K562 (cell line): ENCODE results near the gene TENT4B. TPM values are rescaled to one million over a fixed set of nuclear protein-coding genes. Genes with fewer than 3 reads are reported as not detected.

Experiments used
- ATAC-seq: fragments of 200-7000 bp; cut with Tn5 transposase; 3 replicates; pipeline ENCODE4 v1.9.1; 2020; ENCODE audit warnings: moderate library complexity
- BruUV-seq: library from RNA; stranded (reverse); fragments of 400-500 nt; replicated peaks from 2 replicates; lab custom pipeline; 2021; lab: Mats Ljungman, UMichigan
- CTCF ChIA-PET: fragments of 300-600 bp; formaldehyde crosslinking; extraction: SDS; loops from one replicate; lab custom pipeline; 2021; ENCODE audit warnings: low intra/inter-chr PET ratio; lab: Yijun Ruan, JAX
- POLR2A ChIA-PET: fragments of 300-600, 350-650 bp; sonication (Branson Sonifier 250); formaldehyde crosslinking; extraction: SDS; loops from one replicate; lab custom pipeline; 2021; ENCODE audit warnings: antibody characterized with exemption, inconsistent platforms; lab: Yijun Ruan, JAX
- DNase-seq, 4 experiments: peaks; one replicate each; pipeline versions ENCODE4 v3.0.0 to v3.0.0-alpha.2; 2011 to 2018; ENCODE audit warnings: low spot score in 3 of 4, mixed read lengths in 3 of 4; ENCODE audit errors: extremely low read depth in 1 of 4
- FAIRE-seq: peaks from 2 replicates; lab custom pipeline; 2011; peaks lifted over from hg19 to GRCh38; lab: Jason Lieb, UNC
- H2AFZ ChIP-seq: 2 replicates; pipeline ENCODE4 v1.6.0; 2011; ENCODE audit warnings: low read depth, low read length, control low read depth, inconsistent platforms
- H3K27ac ChIP-seq: fragments of 200-600 bp; 3 replicates; pipeline ENCODE4 v1.8.0; 2011; ENCODE audit warnings: low read depth, mild to moderate bottlenecking, control low read depth, inconsistent platforms, low read length, moderate library complexity, mixed read lengths; ENCODE audit errors: extremely low read depth
- H3K27me3 ChIP-seq, 2 experiments: fragments of 300-600 bp in 1 of 2; 2 replicates in 1 of 2; 3 replicates in 1 of 2; pipeline versions ENCODE4 v1.6.0 to v1.8.0; 2011; ENCODE audit warnings: inconsistent platforms in 2 of 2, low read length in 2 of 2, mild to moderate bottlenecking in 1 of 2, mixed read lengths in 1 of 2, moderate library complexity in 1 of 2; ENCODE audit not compliant: control insufficient read depth in 2 of 2, insufficient read depth in 2 of 2
- H3K36me3 ChIP-seq: fragments of 300-600 bp; 3 replicates; pipeline ENCODE4 v1.8.0; 2011; ENCODE audit warnings: mild to moderate bottlenecking, low read length, inconsistent platforms; ENCODE audit not compliant: control insufficient read depth, insufficient read depth
- H3K4me1 ChIP-seq, 2 experiments: fragments of 200-600 bp in 1 of 2; replicated peaks in 1 of 2; 2 replicates in 1 of 2; 3 replicates in 1 of 2; pipeline versions ENCODE4 v1.5.1 to v1.8.0; 2011; ENCODE audit warnings: inconsistent platforms in 2 of 2, low read length in 2 of 2, mild to moderate bottlenecking in 1 of 2, mixed read lengths in 1 of 2, moderate library complexity in 1 of 2; ENCODE audit not compliant: control insufficient read depth in 2 of 2, insufficient read depth in 2 of 2
- H3K4me2 ChIP-seq: 2 replicates; pipeline ENCODE4 v1.6.1; 2011; ENCODE audit warnings: low read length, control low read depth, inconsistent platforms, mixed read lengths; ENCODE audit not compliant: insufficient read depth
- H3K4me3 ChIP-seq: fragments of 200-600 bp; sonication (generic), shearing (Covaris generic); 2 replicates; pipeline ENCODE4 v1.5.1; 2016; ENCODE audit warnings: control low read depth, inconsistent platforms
- H3K79me2 ChIP-seq: fragments of 200-600 bp; 3 replicates; pipeline ENCODE4 v1.8.0; 2011; ENCODE audit warnings: low read length, inconsistent platforms; ENCODE audit not compliant: control insufficient read depth, insufficient read depth
- H3K9ac ChIP-seq, 2 experiments: 2 replicates each; pipeline versions ENCODE4 v1.6.0 to v1.6.1; 2011; ENCODE audit warnings: low read depth in 2 of 2, low read length in 2 of 2, control low read depth in 1 of 2, inconsistent platforms in 1 of 2, mild to moderate bottlenecking in 1 of 2, mixed read lengths in 1 of 2; ENCODE audit not compliant: insufficient read depth in 1 of 2
- H3K9me1 ChIP-seq: one replicate; pipeline ENCODE4 v1.6.0; 2011; ENCODE audit warnings: inconsistent platforms, mild to moderate bottlenecking, low read length, moderate library complexity; ENCODE audit not compliant: control insufficient read depth, insufficient read depth
- H3K9me3 ChIP-seq: replicated peaks from 2 replicates; pipeline ENCODE4 v1.5.1; 2011; ENCODE audit warnings: low read depth, low read length, inconsistent platforms; ENCODE audit not compliant: control insufficient read depth, insufficient read depth
- H4K20me1 ChIP-seq: replicated peaks from 2 replicates; pipeline ENCODE4 v1.6.1; 2011; ENCODE audit warnings: low read length, inconsistent platforms, mixed read lengths; ENCODE audit not compliant: control insufficient read depth, insufficient read depth
- BRCA1 ChIP-seq, 2 experiments: fragments of 450-650 bp in 1 of 2; sonication (generic) in 1 of 2; formaldehyde crosslinking in 1 of 2; IDR thresholded peaks; 2 replicates each; pipeline versions ENCODE4 v1.5.0 to v1.6.1; 2017 to 2020; ENCODE audit warnings: mild to moderate bottlenecking in 1 of 2, missing genetic modification reagents in 1 of 2
- FOXJ3 ChIP-seq: sonication (generic); formaldehyde crosslinking; IDR thresholded peaks from 2 replicates; pipeline ENCODE4 v1.4.0; 2020; ENCODE audit warnings: mild to moderate bottlenecking, missing genetic modification reagents
- HOXB6 ChIP-seq: fragments of 250-450 bp; sonication (Bioruptor Pico); IDR thresholded peaks from 2 replicates; pipeline ENCODE4 v1.5.1; 2022; ENCODE audit warnings: mild to moderate bottlenecking, borderline replicate concordance
- KLF10 ChIP-seq: fragments of 250-450 bp; sonication (Bioruptor Pico); IDR thresholded peaks from 2 replicates; pipeline ENCODE4 v1.6.1; 2021; ENCODE audit warnings: matching md5 sums
- LARP7 ChIP-seq: fragments of 450-650 bp; IDR thresholded peaks from 2 replicates; pipeline ENCODE4 v1.6.1; 2016
- MTF1 ChIP-seq: fragments of 250-450 bp; sonication (Bioruptor Pico); IDR thresholded peaks from 2 replicates; pipeline ENCODE4 v1.9.0; 2021; ENCODE audit warnings: moderate library complexity, mild to moderate bottlenecking, inconsistent platforms, borderline replicate concordance
- TCF3 ChIP-seq: sonication (generic); formaldehyde crosslinking; IDR thresholded peaks from 2 replicates; pipeline ENCODE4 v1.4.0; 2020; ENCODE audit warnings: mild to moderate bottlenecking, missing genetic modification reagents
- ZNF224 ChIP-seq: sonication (generic); formaldehyde crosslinking; IDR thresholded peaks from 2 replicates; pipeline ENCODE4 v1.8.0; 2022; ENCODE audit warnings: mild to moderate bottlenecking, missing genetic modification reagents
- WGBS: fragments of 100-300 bp; shearing (Covaris generic); methylation state at CpG from one replicate; pipeline ENCODE4 v1.1.6; 2016; ENCODE audit warnings: low coverage, mixed read lengths; ENCODE audit not compliant: insufficient coverage; ENCODE audit errors: missing lambda C conversion rate; 5-methylcytosine and 5-hydroxymethylcytosine counted together
- in situ Hi-C: fragments of 300-500 bp; cut with MboI; formaldehyde crosslinking; loops from 4 replicates; pipeline ENCODE4 v1.15.0; 2018; ENCODE audit warnings: inconsistent platforms, mixed read lengths
- intact Hi-C: fragments of 100-400 bp; cut with micrococcal nuclease; formaldehyde crosslinking; loops from 2 replicates; pipeline ENCODE4 v1.14.2; 2022
- polyA plus RNA-seq, 8 experiments: library from polyadenylated mRNA; depleted of rRNA in 4 of 8; stranded (reverse) in 5 of 8; unstranded in 3 of 8; fragments of >200 nt; fragmentation: Nextera tagmentation in 2 of 8; fragmentation: Illumina TruSeq in 1 of 8; extraction: Ambion mirVana in 2 of 8; extraction: Trizol in 1 of 8; gene quantifications; 2 replicates each; pipeline versions ENCODE4 v1.2.1 to v1.2.3, GENCODE V29; 2011 to 2014; ENCODE audit warnings: inconsistent platforms in 1 of 8, missing spikeins in 1 of 8
- total RNA-seq, 7 experiments: library from RNA; depleted of rRNA in 6 of 7; stranded (reverse); fragments of >200 nt in 6 of 7; fragmentation: Illumina TruSeq in 2 of 7; extraction: Trizol in 2 of 7; gene quantifications; 2 replicates each; pipeline versions ENCODE4 v1.2.1 to v1.2.3, GENCODE V29; 2011 to 2021; ENCODE audit warnings: low replicate concordance in 1 of 7

Gene TENT4B
- total and polyA plus RNA-seq, 9 of the 15 experiments (the other 6 are each of a cell fraction or from before 2014, with no cell fraction given): 5.2 to 8.4 (median 7.0) TPM

- no peaks in the 10 kb centered on the region; the same call in 1 of the 2 replicates for H4K20me1 ChIP-seq
- no peaks in the 10 kb centered on the region for H3K36me3 ChIP-seq
- no peak overlapping the region for H3K4me2 ChIP-seq
- in situ Hi-C loops (no loop called here), intact Hi-C loops (no loop called here)
- TF ChIP-seq BRCA1 (IDR thresholded peaks at IDR 0.05) (no peak), BRCA1 (CRISPR knock-in tag; IDR thresholded peaks at IDR 0.05) (no peak), LARP7 (no peak), TCF3 (CRISPR knock-in tag) (no peak), HOXB6 (CRISPR knock-in tag) (no peak), FOXJ3 (CRISPR knock-in tag) (no peak), MTF1 (CRISPR knock-in tag) (no peak), ZNF224 (CRISPR knock-in tag) (no peak), KLF10 (CRISPR knock-in tag) (no peak)
- H3K9me1 ChIP-seq: no peaks in the 10 kb centered on the region
- 84% methylated on average over 7 of the region's 7 CpGs for WGBS
- FAIRE-seq: no peak
- H3K9me3 ChIP-seq: no peaks in the 10 kb centered on the region
- no peaks in the 10 kb centered on the region for H3K27me3 ChIP-seq
- H3K4me3 ChIP-seq: no peak overlapping the region
- no peak overlapping the region for H3K27ac ChIP-seq
- ATAC-seq: no peak
- BruUV-seq: no TSS peak
- no peak overlapping the region for H3K9ac ChIP-seq
- H2AFZ ChIP-seq: no peak overlapping the region
- peaks cover 0 to 10% of the 10 kb centered on the region in 2 experiments; a peak in 3 of 5 replicates for H3K4me1 ChIP-seq
- DNase-seq: no peak
- ChIA-PET POLR2A (interaction anchor here (0.7 kb wide), 1 partner anchor 84 kb away, joined by 3 read pairs; no protein-coding TSS in a partner anchor), CTCF (no interaction called here)
- peaks cover 50% of the 10 kb centered on the region for H3K79me2 ChIP-seq
Measured at GRCh38 chr16:50167556-50167955, 14.4 kb downstream of the TENT4B start.
